ENCODE results near the gene ABHD8.

ABHD8 gene

DNA sequence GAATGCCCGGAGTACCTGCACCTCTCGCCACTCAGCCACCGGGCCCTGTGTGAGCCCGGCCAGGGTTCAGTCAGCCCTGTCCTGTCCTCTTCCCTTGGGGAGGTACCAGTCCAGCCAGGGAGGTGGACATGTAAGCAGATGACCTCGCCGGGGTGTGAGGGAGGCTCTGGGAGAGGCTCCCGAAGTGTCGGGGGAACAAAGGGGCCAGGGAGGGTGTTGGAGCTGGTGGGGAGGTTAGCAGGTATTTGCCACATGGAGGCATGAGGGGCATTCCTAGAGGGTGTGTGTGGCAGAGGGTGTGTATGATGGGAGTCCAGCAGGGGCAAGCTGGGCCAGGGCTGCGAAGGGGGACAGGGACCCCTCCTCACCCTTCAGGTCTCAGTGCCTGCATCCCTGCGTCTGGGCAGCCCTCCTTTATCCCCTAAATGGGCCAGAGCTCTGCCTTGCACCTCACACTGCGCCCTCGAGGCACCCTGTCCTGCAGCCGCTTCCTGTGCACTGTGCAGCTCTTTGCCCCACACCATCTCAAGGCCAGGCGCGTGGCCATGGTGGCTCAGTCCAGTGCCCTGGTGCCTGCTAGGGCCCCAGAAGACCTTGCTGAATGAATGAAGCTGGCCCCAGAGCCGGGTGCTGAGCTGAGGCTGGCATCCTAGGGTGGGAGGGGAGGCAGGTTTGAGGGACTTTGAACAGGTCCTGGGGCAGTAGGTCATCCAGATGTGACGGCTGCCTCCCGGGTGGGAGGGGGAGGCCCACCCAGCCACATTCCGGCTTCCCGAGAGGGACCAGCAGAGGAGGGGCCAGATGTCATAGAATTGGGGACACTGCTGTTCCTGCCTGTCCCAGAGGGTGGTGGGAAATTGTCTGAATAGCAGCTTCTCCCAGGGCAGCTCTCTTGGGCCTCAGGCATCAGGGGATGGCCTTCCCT lies 9.2 kb upstream of the ABHD8 start:
- TF ChIP-seq, protein P1, sequence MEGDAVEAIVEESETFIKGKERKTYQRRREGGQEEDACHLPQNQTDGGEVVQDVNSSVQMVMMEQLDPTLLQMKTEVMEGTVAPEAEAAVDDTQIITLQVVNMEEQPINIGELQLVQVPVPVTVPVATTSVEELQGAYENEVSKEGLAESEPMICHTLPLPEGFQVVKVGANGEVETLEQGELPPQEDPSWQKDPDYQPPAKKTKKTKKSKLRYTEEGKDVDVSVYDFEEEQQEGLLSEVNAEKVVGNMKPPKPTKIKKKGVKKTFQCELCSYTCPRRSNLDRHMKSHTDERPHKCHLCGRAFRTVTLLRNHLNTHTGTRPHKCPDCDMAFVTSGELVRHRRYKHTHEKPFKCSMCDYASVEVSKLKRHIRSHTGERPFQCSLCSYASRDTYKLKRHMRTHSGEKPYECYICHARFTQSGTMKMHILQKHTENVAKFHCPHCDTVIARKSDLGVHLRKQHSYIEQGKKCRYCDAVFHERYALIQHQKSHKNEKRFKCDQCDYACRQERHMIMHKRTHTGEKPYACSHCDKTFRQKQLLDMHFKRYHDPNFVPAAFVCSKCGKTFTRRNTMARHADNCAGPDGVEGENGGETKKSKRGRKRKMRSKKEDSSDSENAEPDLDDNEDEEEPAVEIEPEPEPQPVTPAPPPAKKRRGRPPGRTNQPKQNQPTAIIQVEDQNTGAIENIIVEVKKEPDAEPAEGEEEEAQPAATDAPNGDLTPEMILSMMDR (IDR thresholded peaks at IDR 0.05; ENCODE audit: low read depth, low read length, missing control alignments), result no peak
- in situ Hi-C loops (cut with HindIII; ENCODE audit: low sequenced_read_pairs), result loop anchor here (25.0 kb wide), 1 partner anchor 150 kb away; no protein-coding TSS in a partner anchor
- DNase-seq (ENCODE audit: low read depth), result no peak
- no peak overlapping the region for H3K4me3 ChIP-seq (ENCODE audit: low read depth, low read length)

DNA sequence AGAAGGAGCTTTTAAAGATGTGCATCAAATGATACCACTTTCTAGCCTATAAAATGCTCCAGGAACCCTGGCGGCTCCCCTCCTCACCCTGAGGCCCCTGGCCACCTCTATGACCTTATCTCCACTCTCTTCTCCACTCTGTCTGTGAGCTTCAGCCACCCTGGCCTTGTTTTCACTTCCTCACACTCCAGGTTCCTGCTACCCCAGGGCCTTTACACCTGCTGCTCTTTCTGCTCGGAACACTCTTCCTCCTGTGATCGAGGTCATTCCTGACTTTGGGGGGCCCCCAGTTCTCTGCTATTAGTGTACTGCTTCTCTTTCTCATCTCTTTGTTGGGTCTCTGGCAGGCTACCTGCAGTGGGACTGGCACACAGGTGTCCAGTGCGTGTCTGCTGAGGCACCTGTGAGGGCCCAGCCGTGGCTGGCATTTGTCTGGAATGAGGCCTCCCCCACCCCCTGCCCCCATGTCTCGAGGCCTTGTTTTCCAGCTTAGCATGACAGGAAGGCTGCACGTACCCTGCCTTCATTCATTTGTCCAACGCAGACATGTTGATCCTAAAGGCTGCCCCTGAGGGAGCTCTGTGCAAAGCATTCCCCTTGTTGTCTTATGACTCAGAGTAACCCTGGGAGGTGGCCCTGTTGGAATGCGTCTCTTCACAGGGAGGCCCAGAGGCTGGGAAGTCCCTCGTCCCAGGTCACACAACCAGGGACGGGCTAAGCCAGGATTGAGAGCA lies 8.4 kb upstream of the ABHD8 start:
- in situ Hi-C loops (cut with HindIII; ENCODE audit: low sequenced_read_pairs), result loop anchor here (25.0 kb wide), 1 partner anchor 149 kb away; no protein-coding TSS in a partner anchor
- DNase-seq (ENCODE audit: low read depth), result no peak
- TF ChIP-seq, protein P1 (IDR thresholded peaks at IDR 0.05; ENCODE audit: low read depth, low read length, missing control alignments), result no peak
- H3K4me3 ChIP-seq (ENCODE audit: low read depth, low read length), result no peak overlapping the region

DNA sequence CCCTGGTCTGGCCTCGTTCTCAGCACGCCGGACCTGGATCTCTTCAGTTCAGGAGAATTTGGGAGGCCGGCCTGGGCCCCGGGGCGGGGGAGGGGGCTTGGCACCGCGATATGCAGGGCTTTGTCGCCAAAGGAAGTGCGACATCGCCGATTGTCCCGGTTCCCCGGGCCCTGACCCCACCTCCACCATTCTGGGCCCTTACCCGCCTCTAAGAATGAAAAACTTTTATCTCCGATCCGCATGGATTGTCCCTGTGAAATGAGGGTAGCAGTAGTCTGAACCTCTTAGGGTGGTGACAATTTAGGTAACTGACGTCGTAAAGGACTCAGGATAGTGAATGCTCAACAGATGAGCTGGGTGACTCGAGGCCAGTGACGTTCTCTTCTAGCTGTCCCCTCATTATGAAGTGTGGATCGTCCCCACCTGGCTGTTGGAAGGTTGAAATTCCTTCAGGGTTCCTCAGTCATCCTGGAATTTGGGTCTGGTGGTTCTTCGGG lies 6.8 kb upstream of the ABHD8 start:
- peak overlapping the region; percentile 99 for H3K4me3 ChIP-seq (ENCODE audit: low read depth, low read length)
- in situ Hi-C loops (cut with HindIII; ENCODE audit: low sequenced_read_pairs), result loop anchor here (25.0 kb wide), 1 partner anchor 148 kb away; no protein-coding TSS in a partner anchor
- no peak for DNase-seq (ENCODE audit: low read depth)
- TF ChIP-seq, protein P1 (IDR thresholded peaks at IDR 0.05; ENCODE audit: low read depth, low read length, missing control alignments), result no peak

DNA sequence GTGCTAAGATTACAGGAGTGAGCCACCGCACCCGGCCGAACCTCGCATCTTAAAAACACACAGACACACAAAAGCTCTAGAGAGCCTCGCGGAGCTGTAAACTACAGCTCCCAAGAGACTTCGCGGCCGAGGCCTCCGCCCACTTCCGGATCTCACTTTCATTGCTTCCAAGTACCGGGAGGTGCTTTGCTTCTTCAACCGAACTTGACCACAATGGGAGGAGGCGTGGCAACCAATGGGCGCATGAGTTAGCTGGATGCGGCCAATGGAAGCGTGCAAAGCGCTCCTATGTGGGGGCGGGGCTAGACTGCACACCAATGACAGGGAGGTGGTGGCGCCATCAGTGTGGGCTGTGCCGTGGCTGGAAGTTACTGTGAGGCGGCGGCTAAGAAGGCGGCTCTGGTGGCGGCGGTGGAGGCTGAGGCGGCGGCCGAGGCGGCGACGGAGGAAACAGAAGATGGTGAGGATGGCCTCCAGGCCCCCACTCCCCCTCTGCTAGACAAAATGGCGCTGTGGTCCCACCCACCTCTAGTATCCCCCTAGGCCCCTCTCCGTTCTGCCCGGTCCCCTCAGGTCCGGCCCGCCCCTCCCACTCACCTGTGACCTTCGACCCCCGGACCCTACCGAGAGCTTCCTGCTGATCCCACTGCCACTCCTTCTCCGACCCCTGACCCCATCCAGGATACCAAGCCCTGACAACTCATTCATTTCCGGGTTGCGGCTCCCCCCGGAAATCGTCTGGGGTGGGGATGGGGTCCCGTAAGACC lies 6.2 kb upstream of the ABHD8 start, which contains the start of gene DDA1:
TSS of gene DDA1 (plus strand) at position 366 of the 767 bp plus-strand sequence. CDS start at position 458, 92 bp downstream.
- H3K4me3 ChIP-seq (ENCODE audit: low read depth, low read length), result peak within 1 kb of the TSS; percentile 99
- peak; percentile 100 for DNase-seq (ENCODE audit: low read depth)
- in situ Hi-C loops (cut with HindIII; ENCODE audit: low sequenced_read_pairs), result loop anchor here (25.0 kb wide), 1 partner anchor 147 kb away; no protein-coding TSS in a partner anchor
- TF ChIP-seq, protein P1 (IDR thresholded peaks at IDR 0.05; ENCODE audit: low read depth, low read length, missing control alignments), result no peak

DNA sequence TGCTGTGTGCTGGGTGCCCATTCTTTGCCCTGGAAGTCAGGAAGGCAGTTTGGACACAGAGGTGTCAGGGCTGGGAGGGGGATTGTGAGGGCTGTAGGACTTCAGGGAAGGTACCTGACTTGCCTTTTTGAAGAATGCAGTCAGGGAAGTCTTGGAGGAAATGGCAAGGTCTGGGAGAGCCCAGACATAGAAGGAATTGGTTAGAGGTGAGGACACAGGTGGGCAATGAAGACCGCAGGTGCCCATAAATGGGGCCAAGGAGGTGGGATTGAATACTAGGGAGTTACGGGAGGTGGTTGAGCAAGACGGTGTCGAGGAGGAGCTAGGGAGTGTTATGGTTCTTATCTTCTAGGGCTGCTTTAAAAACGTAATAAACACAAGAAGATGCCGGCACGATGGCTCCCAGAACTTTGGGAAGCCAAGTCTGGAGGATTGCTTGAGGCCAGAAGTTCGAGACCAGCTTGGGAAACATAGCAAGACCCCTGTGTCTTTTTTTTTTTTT lies 4.7 kb upstream of the ABHD8 start:
- in situ Hi-C loops (cut with HindIII; ENCODE audit: low sequenced_read_pairs), result loop anchor here (25.0 kb wide), 1 partner anchor 146 kb away; no protein-coding TSS in a partner anchor

More for the DNA sequence above, 4.7 kb upstream of the ABHD8 start:
- TF ChIP-seq, protein P1 (IDR thresholded peaks at IDR 0.05; ENCODE audit: low read depth, low read length, missing control alignments), result no peak
- H3K4me3 ChIP-seq (ENCODE audit: low read depth, low read length), result no peak overlapping the region
- no peak for DNase-seq (ENCODE audit: low read depth)
